Fibroblast of villous mesenchyme (primary cell): Measurements from ENCODE around the gene ZFYVE9. TPM values are rescaled to one million over a fixed set of nuclear protein-coding genes. Genes with fewer than 3 reads are reported as not detected.
A peak's percentile ranks its signal among the peaks of the same experiment; 100 is the strongest.

Source experiments
- DNase-seq: peaks from one replicate; pipeline ENCODE4 v3.0.0-alpha.2; 2010; ENCODE audit warnings: low read depth
- H3K4me3 ChIP-seq: 2 replicates; pipeline ENCODE4 v1.5.1; 2011; ENCODE audit warnings: low read depth, mild to moderate bottlenecking, low read length
- total RNA-seq: library from RNA; depleted of rRNA; stranded (reverse); fragments of >200 nt; gene quantifications from 2 replicates; pipeline ENCODE4 v1.2.3, GENCODE V29; 2012
- TF ChIP-seq, protein P1 (sequence below): IDR thresholded peaks from 2 replicates; pipeline ENCODE4 v1.5.1; 2012; ENCODE audit warnings: low read depth, mild to moderate bottlenecking, low read length; ENCODE audit not compliant: insufficient read depth

The ZFYVE9 gene
- total RNA-seq, 1 donor = 41.9 TPM

DNA sequence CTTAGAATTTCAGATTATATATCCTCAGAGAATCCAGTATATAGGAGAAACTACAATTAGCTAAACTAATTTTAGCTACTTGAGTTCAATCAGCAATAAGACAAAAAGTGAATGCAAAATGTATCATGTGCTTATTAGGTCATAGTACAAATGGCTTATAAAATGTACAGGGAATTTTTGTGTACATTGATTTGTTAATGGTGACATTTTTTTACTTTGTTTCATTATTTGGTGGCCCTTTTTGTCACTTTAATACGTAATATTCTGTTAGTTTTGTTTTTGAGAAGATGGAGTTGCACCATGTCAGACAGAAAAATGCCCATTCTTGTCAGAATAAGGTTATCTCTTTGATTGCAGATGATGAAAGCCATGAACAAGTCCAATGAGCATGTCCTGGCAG is 190.5 kb downstream of the ZFYVE9 start:
- TF ChIP-seq, protein P1, sequence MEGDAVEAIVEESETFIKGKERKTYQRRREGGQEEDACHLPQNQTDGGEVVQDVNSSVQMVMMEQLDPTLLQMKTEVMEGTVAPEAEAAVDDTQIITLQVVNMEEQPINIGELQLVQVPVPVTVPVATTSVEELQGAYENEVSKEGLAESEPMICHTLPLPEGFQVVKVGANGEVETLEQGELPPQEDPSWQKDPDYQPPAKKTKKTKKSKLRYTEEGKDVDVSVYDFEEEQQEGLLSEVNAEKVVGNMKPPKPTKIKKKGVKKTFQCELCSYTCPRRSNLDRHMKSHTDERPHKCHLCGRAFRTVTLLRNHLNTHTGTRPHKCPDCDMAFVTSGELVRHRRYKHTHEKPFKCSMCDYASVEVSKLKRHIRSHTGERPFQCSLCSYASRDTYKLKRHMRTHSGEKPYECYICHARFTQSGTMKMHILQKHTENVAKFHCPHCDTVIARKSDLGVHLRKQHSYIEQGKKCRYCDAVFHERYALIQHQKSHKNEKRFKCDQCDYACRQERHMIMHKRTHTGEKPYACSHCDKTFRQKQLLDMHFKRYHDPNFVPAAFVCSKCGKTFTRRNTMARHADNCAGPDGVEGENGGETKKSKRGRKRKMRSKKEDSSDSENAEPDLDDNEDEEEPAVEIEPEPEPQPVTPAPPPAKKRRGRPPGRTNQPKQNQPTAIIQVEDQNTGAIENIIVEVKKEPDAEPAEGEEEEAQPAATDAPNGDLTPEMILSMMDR = no peak
- DNase-seq = no peak
- no peak overlapping the region for H3K4me3 ChIP-seq

DNA sequence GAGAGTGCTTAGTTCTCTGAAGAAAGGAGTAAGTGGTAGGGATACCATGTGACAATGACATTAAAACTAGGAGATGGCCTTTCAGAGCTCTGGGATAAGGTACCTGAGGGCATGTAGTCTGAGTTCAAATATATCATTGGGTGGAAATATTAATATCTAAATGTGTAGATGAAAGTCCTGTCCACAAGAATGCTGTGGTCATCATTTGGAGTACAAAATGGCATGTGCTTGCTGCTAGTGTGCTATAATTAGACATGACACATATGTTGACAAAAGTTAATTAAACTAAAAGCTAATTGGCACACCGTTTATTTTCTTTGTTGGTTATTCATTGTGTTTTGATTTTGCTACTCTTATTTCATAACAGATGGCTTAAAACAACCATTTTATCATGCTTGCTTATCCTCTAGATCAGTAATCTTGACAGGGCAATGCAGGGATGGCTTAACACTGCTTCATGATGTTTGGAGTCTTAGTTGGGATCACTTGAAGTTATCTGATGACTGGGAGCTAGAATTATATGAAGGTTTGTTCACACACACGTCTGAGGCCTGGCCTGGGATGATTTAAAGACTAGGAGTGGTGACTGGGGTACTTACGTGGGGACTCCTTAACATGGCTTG is 193.1 kb downstream of the ZFYVE9 start:
- TF ChIP-seq, protein P1 = no peak
- DNase-seq = peak; percentile 55
- no peak overlapping the region for H3K4me3 ChIP-seq

DNA sequence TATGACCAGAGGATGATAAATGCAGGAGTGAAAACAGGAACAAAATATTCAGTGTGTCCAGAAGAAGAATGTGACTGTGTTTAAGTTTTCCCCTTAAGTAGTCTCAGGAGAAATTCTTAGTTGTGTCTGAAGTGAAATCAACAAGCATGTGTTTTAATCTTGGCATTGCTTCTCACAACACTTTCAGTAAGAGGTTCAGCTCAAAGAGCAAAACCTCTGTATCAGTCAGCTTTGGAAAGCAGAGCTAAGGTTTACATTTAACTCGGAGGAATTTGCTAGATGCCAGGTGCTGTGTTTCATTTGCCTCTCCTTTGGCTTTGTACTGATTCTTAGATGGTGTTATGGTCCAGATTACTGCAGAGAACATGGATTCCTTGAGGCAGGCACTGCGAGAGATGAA is 195.6 kb downstream of the ZFYVE9 start:
- DNase-seq = no peak
- TF ChIP-seq, protein P1 = no peak
- no peak overlapping the region for H3K4me3 ChIP-seq

DNA sequence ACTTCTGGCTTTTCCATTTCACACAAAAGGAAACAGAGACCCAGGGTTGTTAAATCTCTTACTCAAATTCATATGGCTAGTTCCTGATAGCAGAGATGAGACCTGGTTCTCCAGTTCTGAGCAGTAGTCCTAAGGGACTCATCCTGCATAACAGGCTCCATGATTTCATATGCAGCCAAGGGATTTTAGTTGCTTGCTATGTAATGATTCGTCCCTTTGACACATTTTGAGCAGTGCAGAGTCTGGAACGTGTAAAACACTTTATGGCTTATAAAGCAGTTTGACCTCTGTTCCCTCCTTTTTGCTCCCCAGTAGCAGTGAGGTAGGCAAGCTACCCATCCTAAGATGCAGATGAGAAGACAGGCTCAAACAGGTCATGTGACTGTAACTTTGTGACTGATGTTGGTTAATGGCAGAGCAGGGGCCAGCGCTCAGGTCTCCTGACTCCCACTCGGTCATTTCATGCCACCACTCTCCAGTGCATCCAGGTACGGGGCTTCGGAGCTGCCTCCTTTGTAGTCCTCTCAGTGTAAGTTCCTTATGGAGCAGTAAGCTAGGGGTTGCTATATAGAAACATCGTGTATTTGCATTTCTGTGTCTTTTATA is 199.9 kb downstream of the ZFYVE9 start:
- H3K4me3 ChIP-seq = no peak overlapping the region
- TF ChIP-seq, protein P1 = no peak
- no peak for DNase-seq

DNA sequence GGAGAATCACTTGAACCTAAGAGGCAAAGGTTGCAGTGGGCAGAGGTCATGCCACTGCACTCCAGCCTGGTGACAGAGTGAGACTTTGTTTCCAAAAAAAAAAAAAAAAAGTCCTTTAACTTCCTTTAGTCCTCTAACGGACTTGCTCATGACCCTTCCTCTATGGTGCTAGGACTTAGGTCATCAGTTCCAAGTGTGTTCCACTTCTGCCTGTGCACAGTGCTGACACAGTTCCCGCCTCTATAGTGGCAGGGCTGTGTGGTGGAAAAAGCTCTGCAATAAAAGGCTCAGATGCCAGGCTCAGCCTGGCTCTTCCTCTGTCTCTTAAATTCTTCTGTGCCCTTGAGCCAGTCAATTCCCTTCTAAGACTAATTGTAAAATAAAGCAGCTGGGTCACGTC is 202.1 kb downstream of the ZFYVE9 start:
- H3K4me3 ChIP-seq = no peak overlapping the region
- no peak for DNase-seq
- TF ChIP-seq, protein P1 = no peak

DNA sequence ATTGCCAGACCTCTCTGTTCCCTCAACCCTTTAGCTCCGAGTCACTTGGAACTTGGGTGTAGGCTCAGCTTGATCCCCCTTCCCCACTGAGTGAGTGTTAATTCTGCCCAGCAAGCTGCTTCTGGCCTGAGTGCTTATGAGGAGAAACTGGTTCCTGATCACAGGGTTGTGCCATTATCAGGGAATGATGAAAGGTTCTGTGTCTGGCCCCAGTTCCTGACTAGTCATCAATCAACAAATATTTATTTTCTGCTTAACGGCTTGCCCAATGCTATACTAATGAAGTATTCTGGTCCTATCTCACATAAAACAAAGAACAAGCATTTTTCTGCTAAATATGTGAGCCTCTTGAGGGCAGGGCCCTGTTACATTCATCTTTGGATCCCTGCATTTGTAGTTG is 203.4 kb downstream of the ZFYVE9 start:
- TF ChIP-seq, protein P1 = no peak
- no peak overlapping the region for H3K4me3 ChIP-seq
- DNase-seq = no peak

DNA sequence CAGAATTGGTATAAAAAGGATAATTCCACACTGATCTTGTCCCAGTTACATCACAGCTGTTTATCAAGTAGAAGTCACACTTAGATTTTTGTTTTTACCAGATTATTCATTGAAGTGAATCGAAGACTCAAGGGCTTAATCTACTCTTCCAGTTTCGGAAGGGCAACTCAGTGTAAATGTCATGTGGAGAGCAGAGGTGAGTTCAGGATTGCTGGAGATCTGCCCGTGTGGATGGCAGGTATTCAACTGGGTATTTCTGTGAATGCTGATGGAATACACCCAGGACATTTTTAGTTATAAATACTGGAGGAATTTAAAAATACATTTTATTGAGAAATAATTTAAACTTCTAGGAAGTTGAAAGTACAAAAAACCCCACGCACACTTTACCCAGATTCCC is 204.8 kb downstream of the ZFYVE9 start:
- H3K4me3 ChIP-seq = no peak overlapping the region
- no peak for DNase-seq
- TF ChIP-seq, protein P1 = no peak
